Mesenteric fat pad (tissue), 1 donor: Measurements from ENCODE around the gene BTBD16. TPM values are rescaled to one million over a fixed set of nuclear protein-coding genes. Genes with fewer than 3 reads are reported as not detected.
A peak's percentile ranks its signal among the peaks of the same experiment; 100 is the strongest.

Experiments
- DNase-seq: peaks from one replicate; pipeline ENCODE4 v3.0.0-alpha.2; 2020; ENCODE audit warnings: low spot score
- total RNA-seq: library from RNA; stranded (reverse); fragmentation: NEBNext Ultra II Directional; extraction: Animal tissue kit (Norgen Biotek cat#: 25700); gene quantifications from one replicate; pipeline ENCODE4 v1.2.1, GENCODE V29; 2021
- donor health status: DM: yes; HTN: yes; CAD: no.

BTBD16 gene
- total RNA-seq, 1 donor from 2014 or later: not detected

GRCh38 chr10:122269059-122269687, 1.9 kb upstream of the BTBD16 start:
- DNase-seq: peak; percentile 55

- peak; percentile 24 for DNase-seq
Measured at GRCh38 chr10:122273966-122274545, 3.0 kb downstream of the BTBD16 start.

DNA sequence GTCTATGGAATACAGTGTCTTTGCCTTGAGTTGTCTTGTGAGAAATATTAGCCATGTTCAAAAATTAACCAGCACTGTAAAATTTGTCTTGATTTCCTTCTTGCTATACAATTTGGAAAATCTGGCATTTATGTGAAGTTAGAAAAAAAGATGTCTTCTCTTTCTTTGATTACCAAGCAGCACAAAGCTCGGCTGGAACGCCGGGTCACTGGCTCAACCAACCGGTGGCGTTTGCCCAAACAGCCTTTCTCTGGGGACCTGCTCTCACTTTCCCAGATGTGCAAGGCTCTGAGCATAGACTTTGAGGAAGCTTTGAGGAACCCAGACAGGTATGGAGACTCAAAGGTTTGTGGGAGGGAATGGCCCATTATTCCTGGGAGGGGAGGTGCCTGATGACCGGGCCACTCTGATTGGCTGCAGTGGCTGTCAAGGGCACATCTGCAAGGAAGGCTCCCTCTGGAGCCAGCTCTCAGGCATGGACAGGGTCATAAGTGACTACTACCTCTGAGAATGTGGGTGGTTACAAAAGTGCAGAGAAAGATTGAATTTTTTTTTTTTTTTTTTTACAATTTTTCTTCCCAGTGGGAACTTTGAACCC, 5.6 kb downstream of the BTBD16 start:
- DNase-seq: peak; percentile 68

- peak; percentile 37 for DNase-seq
Measured at GRCh38 chr10:122277526-122278136, 6.5 kb downstream of the BTBD16 start.

- peak; percentile 79 for DNase-seq
Measured at GRCh38 chr10:122279725-122280141, 8.6 kb downstream of the BTBD16 start.

DNA sequence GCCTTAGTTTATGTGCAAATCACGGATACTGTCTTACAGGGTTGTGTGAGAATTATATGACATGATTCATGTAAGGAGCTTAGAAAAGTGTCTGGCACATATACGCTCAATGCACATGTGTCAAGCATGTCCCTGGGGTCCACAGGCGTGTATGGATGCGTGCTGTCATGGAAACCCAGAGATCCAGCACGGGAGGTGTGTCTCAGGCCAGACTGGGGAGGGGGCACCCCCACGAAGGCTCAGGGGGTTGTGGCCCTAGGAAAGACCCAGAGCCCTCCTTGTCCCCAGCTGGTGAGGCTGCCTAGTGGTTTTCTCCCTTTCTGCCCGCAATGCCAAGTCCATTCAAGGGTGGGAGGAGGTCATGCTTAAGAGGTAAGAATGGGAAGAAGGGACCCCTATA, 9.1 kb downstream of the BTBD16 start:
- peak; percentile 59 for DNase-seq

DNA sequence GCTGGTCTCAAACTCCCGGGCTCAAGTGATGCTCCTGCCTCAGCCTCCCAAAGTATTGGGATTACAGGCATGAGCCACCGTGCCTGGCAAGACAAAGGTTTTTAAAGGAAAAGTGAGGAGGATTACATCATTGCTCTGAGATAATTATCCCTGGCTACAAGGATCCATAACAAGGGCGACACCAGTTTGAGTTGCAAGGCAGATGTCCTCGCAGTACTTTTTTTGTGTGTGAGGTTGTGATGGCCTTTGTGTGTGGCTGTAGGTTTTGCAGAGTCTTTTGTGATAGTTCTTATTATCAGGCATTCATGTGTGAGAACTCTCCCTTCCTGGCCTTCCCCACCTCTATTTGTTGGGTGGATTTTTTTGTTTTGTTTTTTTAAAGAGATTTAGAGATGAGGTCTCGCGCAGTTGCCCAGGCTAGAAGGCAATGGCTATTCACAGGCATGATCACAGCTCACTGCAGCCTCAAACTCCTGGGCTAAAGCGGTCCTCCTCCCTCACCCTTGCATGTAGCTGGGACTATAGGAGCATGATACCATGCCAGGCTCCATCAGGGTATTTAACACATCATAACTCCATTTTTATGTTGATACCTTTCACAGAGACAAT, 10.0 kb downstream of the BTBD16 start:
- peak; percentile 60 for DNase-seq

DNA sequence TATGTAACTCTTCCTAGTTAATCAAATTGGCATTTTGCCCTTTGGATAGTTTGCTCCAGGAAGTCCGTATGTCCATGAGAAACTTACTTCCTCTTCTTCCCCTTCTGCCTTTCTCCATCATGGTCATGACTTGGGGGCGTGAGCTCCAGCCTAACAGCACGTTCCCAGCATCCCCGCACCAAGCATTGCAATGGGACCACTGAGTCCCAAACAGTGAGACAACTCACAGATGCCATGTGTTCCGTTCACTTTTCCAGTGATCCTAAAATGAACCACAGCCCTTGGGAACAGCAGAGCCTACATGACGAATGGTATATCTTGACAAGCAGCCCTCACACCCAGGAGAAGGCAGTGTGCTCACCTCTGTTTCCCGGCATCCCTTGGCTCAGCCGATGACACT, 10.7 kb downstream of the BTBD16 start:
- peak; percentile 16 for DNase-seq

DNA sequence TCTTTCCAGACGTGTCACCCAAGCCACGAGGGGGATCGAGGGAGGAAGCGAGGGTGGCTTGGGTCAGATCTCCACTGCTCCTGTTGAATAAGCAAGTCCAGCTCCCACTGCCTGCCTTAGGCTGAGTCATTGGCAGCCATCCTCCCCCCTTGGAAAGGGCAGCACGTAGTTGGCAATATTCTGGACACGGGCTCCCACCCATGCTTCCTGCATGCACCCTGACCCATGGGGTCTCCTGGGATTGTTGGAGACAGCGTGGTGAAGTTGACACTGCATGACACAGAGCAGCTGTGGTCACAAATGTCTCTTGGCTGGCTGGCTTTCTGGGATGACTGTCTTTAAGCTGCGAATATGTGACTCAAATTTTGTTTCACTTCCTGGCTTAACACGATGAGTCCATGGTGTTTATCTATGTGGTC, 11.2 kb downstream of the BTBD16 start:
- no peak for DNase-seq

DNA sequence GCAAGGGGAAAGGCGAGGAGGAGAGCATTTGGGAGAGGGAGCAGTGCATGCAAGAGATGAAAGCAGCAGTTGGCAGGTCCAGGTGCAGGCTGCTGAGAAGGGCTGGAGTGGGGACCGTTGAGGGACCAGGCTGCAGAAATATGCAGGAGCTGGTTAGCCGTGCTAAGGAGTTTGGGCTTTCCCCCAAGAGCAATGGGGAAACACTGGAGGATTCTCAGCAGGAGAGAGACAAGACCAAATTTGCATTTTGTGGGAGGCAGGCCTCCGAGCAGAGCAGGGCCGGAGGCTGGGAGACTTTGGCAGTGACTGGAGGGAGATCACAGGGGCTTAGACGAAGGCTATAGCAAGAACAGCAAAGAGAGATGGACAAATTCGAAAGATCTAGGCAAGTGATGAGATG, 11.8 kb downstream of the BTBD16 start:
- no peak for DNase-seq

DNA sequence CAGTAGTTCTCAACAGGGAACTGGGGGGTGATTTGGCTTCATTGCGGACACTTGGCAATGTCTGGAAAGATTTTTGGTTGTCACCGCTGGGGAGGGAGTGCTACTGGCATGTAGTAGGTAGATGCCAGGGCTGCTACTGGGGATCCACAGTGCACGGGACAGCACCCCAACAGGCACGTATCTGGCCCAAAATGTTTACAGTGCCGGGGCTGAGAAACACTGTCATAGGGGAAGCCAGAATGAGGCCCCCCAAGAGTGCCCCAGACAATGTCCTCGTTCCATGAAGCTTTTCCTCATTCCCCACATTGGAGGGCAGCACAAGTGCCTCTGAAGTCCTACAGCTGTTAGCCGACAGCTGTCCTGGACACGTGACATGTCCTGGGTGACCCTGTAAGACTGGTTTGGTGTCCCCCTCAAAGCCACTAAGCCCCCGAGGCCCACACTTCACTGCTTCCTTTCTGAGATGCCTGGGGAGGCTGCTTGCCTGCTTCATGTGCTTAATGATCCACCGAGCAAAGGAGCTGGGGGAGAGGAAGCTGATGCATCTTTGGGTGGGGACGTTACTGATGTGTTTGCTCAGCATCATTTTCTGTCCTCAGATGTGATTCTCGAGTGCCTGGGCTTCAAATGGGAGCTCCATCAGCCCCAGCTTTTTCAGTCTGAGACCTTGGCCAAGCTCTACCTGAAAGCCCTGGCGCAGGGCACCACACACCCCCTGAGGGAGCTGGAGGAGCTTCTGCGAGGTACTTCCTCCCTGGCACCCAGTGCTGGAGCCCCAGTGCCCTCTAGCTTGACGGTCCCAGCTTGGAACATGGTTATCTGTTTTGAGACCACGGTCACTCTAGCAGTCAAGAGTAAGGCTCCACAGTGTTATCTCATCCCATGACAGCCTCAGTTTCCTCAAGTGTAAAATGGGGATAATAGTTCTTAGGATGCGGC, 14.7 kb downstream of the BTBD16 start:
- peak; percentile 47 for DNase-seq

- no peak for DNase-seq
Measured at GRCh38 chr10:122286867-122287266, 15.8 kb downstream of the BTBD16 start.

GRCh38 chr10:122287570-122287969, 16.5 kb downstream of the BTBD16 start:
- DNase-seq: no peak

DNA sequence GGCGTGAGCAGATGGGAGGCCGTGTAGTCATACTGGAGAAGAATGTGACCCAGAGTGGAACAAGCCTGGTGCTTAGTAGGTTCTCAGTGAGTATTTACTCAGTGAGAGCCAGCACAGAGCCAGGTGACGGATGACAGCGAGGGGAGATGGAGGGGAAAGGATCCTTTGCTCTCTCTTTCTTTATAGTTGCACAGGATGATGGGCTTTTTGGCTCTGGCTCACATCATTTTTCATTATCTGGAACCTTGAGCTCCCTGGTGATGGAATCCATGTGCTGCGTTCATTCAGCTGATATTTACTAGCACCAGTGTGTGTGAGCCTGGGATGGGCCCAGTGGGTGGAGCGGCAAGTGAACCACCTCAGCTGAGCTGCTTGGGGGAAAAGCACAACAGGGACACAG, 17.2 kb downstream of the BTBD16 start:
- DNase-seq: no peak

GRCh38 chr10:122288917-122289316, 17.8 kb downstream of the BTBD16 start:
- no peak for DNase-seq

DNA sequence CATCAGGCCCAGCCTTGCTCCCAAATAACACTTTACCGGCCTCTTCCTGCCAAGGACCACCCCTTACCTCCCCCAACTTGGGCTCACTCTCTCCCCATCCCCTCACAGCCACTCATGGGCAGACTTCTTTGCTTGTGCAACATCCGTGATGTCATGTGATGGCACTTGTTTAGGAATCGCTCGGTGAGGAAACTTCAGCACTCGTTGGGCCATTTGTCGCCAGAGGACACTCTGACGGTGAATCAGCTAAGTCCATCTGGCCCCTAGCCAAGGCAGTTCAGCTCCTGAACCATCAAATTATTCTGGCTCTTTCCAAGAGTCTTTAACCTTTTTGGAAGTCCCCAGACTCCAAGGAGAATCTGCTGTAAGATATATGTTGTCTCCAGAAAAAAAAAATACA, 19.2 kb downstream of the BTBD16 start:
- DNase-seq: no peak

DNA sequence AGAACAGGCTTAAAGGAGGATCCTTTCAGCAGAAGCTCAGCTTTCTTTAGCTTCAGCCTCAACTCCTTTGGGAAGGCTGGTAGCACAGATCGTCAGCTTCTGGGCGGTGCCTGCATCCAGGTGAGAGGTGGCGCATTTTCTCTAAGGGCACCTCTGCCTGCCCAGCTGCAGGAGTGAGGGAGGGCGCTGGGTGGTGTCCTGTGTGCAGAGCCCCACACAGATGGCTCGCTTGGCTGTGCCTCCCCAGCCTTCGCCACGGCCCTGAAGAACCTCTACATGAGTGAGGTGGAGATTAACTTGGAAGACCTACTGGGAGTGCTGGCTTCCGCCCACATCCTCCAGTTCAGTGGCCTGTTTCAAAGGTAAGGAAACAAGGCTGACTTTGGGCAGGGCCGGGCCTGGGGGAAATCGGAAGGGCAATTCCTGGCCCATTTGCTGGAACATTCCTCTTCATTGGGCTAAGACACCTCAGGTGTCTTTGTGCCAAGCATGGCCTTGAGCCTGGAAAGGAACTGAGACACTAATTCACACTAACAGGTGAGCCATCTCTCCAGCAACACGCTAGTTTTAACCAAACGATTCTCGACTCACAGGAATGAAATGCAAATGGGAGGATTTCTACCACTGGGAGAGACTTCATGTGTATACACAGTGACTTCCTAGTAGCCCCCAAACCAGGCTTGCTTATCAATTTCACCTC, 19.9 kb downstream of the BTBD16 start:
- no peak for DNase-seq

GRCh38 chr10:122291739-122292138, 20.6 kb downstream of the BTBD16 start:
- DNase-seq: no peak

GRCh38 chr10:122292376-122292775, 21.3 kb downstream of the BTBD16 start:
- no peak for DNase-seq
